BJ (cell line): Measurements from ENCODE around the gene CD22. TPM values are rescaled to one million over a fixed set of nuclear protein-coding genes. Genes with fewer than 3 reads are reported as not detected.

ENCODE experiments used
- CTCF ChIA-PET: fragments of 350-600 bp; formaldehyde crosslinking; extraction: SDS; loops from one replicate; lab custom pipeline; 2021; ENCODE audit warnings: antibody characterized with exemption, inconsistent platforms; lab: Yijun Ruan, JAX
- POLR2A ChIA-PET: fragments of 300-600 bp; sonication (Branson Sonifier 250); formaldehyde crosslinking; extraction: SDS; loops from one replicate; lab custom pipeline; 2021; ENCODE audit warnings: antibody characterized with exemption; lab: Charles Lee
- DNase-seq: peaks from one replicate; pipeline ENCODE4 v3.0.0-alpha.2; 2011; ENCODE audit warnings: low read depth
- H3K27me3 ChIP-seq: 2 replicates; pipeline ENCODE4 v1.6.0; 2011; ENCODE audit warnings: low read length; ENCODE audit not compliant: control insufficient read depth, insufficient read depth
- H3K36me3 ChIP-seq: 2 replicates; pipeline ENCODE4 v1.5.1; 2011; ENCODE audit warnings: low read length; ENCODE audit not compliant: control insufficient read depth, insufficient read depth
- H3K4me3 ChIP-seq: 2 replicates; pipeline ENCODE4 v1.5.1; 2011; ENCODE audit warnings: low read depth, mild to moderate bottlenecking, control low read depth, low read length
- polyA plus RNA-seq: library from polyadenylated mRNA; depleted of rRNA; stranded (reverse); fragments of >200 nt; gene quantifications from 2 replicates; pipeline ENCODE4 v1.2.3, GENCODE V29; 2011
- TF ChIP-seq, protein P1 (sequence below): IDR thresholded peaks from 2 replicates; pipeline ENCODE4 v1.5.1; 2011; ENCODE audit warnings: low read depth, mild to moderate bottlenecking, control low read depth, inconsistent platforms, low read length, moderate library complexity; ENCODE audit not compliant: insufficient read depth

Gene CD22
- polyA plus RNA-seq, 1 experiment = not detected

DNA sequence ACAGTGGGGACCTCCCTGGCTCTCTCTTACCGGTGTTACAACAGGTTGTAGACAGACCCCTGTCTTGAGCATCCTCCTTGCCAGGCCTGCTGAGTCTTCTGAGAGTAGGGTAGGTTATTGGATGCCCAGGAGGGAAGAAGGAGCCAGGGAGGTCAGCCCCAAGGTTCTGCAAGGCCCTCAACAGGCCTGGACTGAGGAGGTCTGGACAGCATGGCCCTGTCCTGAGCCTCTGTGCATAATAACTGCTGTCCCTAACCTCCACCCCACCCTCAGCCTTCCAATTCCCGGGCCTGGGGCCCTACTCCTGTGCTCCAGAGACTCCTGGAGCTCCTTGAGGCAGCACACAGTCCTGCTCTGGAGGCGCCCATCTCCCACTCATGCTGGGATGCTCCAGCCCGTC, 336 bp downstream of the CD22 start:
- POLR2A ChIA-PET = no interaction called here
- Histone ChIP-seq H3K27me3 (peaks cover 3% of the 10 kb centered on the region), H3K4me3 (no peak overlapping the region), H3K36me3 (no peaks in the 10 kb centered on the region)
- CTCF ChIA-PET = no interaction called here
- no peak for DNase-seq
- TF ChIP-seq, protein P1, sequence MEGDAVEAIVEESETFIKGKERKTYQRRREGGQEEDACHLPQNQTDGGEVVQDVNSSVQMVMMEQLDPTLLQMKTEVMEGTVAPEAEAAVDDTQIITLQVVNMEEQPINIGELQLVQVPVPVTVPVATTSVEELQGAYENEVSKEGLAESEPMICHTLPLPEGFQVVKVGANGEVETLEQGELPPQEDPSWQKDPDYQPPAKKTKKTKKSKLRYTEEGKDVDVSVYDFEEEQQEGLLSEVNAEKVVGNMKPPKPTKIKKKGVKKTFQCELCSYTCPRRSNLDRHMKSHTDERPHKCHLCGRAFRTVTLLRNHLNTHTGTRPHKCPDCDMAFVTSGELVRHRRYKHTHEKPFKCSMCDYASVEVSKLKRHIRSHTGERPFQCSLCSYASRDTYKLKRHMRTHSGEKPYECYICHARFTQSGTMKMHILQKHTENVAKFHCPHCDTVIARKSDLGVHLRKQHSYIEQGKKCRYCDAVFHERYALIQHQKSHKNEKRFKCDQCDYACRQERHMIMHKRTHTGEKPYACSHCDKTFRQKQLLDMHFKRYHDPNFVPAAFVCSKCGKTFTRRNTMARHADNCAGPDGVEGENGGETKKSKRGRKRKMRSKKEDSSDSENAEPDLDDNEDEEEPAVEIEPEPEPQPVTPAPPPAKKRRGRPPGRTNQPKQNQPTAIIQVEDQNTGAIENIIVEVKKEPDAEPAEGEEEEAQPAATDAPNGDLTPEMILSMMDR = no peak

DNA sequence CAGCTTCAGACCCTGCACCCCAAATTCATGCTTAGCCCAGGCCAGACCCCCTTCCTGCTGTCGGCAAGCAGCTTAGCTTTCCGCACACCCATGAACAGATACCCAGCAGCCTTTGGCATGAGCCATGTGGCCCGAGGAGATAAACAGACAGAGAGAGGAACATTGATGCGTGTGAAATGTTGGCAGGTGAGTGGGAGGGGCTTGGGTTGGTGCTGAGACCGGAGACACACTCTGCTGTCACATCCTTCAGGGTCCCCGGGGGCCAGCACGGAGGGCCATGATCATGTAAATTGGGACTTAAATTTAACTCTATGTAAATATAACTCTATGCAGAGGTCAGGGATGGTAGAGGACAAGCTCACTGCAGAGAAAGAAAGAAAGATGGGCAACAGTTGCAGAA, 1.5 kb downstream of the CD22 start:
- CTCF ChIA-PET = no interaction called here
- DNase-seq = no peak
- Histone ChIP-seq H3K4me3 (no peak overlapping the region), H3K27me3 (peaks cover 3% of the 10 kb centered on the region), H3K36me3 (no peaks in the 10 kb centered on the region)
- POLR2A ChIA-PET = no interaction called here
- TF ChIP-seq, protein P1 = no peak

DNA sequence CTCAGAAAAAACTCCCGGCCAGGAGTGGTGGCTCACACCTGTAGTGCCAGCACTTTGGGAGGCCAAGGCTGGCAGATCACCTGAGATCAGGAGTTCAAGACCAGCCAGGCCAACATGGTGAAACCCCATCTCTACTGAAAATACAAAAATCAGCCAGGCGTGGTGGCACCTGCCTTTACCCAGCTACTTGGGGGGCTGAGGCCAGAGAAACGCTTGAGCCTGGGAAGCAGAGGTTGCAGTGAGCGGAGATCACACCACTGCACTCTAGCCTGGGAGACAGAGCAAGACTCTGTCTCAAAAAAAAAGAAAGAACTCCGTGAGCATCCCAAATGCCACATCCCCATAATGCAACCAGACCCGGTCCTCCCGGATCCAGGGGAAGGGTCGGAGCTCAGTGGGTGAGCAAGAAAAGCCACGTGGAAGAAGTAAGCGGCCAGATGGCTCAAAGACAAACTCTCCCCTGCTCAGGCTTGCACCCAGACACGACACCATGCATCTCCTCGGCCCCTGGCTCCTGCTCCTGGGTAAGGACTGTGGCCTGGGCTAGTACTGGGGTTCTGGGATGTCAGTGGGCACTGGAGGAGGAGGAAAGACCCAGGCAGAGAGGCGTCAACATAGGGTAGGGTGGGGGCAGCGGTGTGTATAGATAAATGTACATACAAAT, 2.7 kb downstream of the CD22 start:
- Histone ChIP-seq H3K4me3 (no peak overlapping the region), H3K27me3 (peaks cover 3% of the 10 kb centered on the region), H3K36me3 (no peaks in the 10 kb centered on the region)
- POLR2A ChIA-PET = no interaction called here
- DNase-seq = no peak
- CTCF ChIA-PET = interaction anchor here (0.6 to 1.0 kb wide), 2 partner anchors 14 to 21 kb away, joined by 3 to 4 read pairs; no protein-coding TSS in a partner anchor
- TF ChIP-seq, protein P1 = no peak

DNA sequence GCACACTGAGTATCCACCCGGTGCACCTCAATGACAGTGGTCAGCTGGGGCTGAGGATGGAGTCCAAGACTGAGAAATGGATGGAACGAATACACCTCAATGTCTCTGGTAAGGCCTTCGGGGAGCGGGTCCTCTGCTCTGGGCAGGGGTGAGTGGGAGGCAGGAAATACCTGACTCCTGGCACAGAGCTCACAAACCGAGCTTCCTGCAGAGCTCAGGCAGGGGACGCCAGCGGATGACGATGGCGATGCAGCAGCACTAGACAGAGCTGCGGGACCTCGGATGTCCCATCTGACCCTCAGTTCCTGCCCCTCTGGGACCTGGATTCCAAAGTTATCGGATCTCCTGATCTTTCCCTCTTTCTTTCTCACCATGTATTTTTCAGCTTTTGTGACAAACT, 3.8 kb downstream of the CD22 start:
- Histone ChIP-seq H3K4me3 (no peak overlapping the region), H3K36me3 (no peaks in the 10 kb centered on the region), H3K27me3 (peaks cover 3% of the 10 kb centered on the region; the same call in 1 of the 2 replicates)
- ChIA-PET CTCF (interaction anchor here (1.0 kb wide), 1 partner anchor 20 kb away, joined by 4 read pairs; no protein-coding TSS in a partner anchor), POLR2A (no interaction called here)
- TF ChIP-seq, protein P1 = no peak
- DNase-seq = no peak

DNA sequence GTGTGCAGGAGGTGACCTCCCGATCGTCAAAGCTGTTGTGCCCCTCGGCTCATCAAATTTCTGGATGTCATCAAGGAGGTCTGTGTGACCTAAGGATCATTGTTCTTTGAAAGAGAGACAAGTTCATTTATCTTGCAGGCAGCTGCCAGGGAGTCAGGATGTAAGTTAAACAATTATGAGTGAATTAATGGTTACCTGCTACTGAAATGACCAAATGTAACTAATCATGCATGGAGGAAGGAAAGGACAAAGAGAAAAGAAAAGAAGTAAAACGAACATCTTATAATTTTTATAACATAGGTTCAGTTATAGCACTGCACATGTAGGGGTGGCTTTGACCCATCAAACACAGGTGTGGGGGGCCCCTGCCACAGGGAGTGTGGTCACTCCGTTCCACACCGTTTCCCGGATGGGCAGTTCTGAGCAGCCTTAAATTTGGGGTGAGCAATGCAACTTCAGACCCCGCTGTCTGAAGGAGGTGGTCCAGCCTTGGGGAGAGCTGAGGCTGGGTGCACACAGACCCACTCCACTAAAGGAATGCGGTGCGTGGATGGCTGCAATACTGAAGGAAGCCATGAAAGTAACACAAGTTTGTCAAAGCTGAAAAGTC, 5.3 kb downstream of the CD22 start:
- TF ChIP-seq, protein P1 = no peak
- Histone ChIP-seq H3K36me3 (no peaks in the 10 kb centered on the region), H3K4me3 (no peak overlapping the region), H3K27me3 (peaks cover 3% of the 10 kb centered on the region; the same call in 1 of the 2 replicates)
- no peak for DNase-seq
- ChIA-PET CTCF (interaction anchor here (1.4 kb wide), 1 partner anchor 19 kb away, joined by 6 read pairs; no protein-coding TSS in a partner anchor), POLR2A (no interaction called here)
